Loucy (cell line): ENCODE data around the gene RPL27.

Experiments
- H2AFZ ChIP-seq: fragments of 200-600 bp; sonication (generic); 2 replicates; pipeline ENCODE4 v1.6.0; 2016; ENCODE audit warnings: antibody characterized with exemption, mild to moderate bottlenecking, low read length, moderate library complexity
- H3F3A ChIP-seq: fragments of 200-600 bp; 2 replicates; pipeline ENCODE4 v1.6.0; 2016; ENCODE audit warnings: antibody characterized with exemption, low read depth, mild to moderate bottlenecking
- H3K27me3 ChIP-seq: fragments of 200-600 bp; sonication (generic); 2 replicates; pipeline ENCODE4 v1.6.1; 2014; ENCODE audit warnings: low read length, mild to moderate bottlenecking; ENCODE audit not compliant: insufficient read depth, poor library complexity, severe bottlenecking
- H3K36me3 ChIP-seq: fragments of 200-600 bp; sonication (generic); 2 replicates; pipeline ENCODE4 v1.6.1; 2016; ENCODE audit warnings: low read length; ENCODE audit not compliant: insufficient read depth
- H3K4me1 ChIP-seq: fragments of 200-600 bp; sonication (generic); 2 replicates; pipeline ENCODE4 v1.5.1; 2014; ENCODE audit warnings: low read length, mild to moderate bottlenecking; ENCODE audit not compliant: insufficient read depth, poor library complexity, severe bottlenecking
- H3K4me2 ChIP-seq: fragments of 200-600 bp; sonication (generic); 2 replicates; pipeline ENCODE4 v1.6.0; 2014; ENCODE audit warnings: antibody characterized with exemption, low read length, low read depth, mild to moderate bottlenecking; ENCODE audit not compliant: poor library complexity, severe bottlenecking
- H3K4me3 ChIP-seq: fragments of 200-600 bp; sonication (generic); 2 replicates; pipeline ENCODE4 v1.5.1; 2014; ENCODE audit warnings: low read length, mild to moderate bottlenecking, mixed read lengths; ENCODE audit not compliant: poor library complexity, severe bottlenecking
- H3K79me2 ChIP-seq: fragments of 200-600 bp; sonication (generic); 2 replicates; pipeline ENCODE4 v1.6.1; 2014; ENCODE audit warnings: low read length; ENCODE audit not compliant: insufficient read depth
- H3K9ac ChIP-seq: fragments of 200-600 bp; sonication (generic); 2 replicates; pipeline ENCODE4 v1.6.0; 2014; ENCODE audit warnings: mild to moderate bottlenecking, low read depth, low read length, moderate library complexity; ENCODE audit not compliant: poor library complexity, severe bottlenecking
- H3K9me2 ChIP-seq: fragments of 200-600 bp; sonication (generic); replicated peaks from 2 replicates; pipeline ENCODE4 v1.6.1; 2016; ENCODE audit warnings: low read depth, low read length, mixed read lengths
- H3K9me3 ChIP-seq: fragments of 200-600 bp; sonication (generic); 2 replicates; pipeline ENCODE4 v1.6.1; 2014; ENCODE audit warnings: mild to moderate bottlenecking, antibody characterized with exemption, low read length, low read depth; ENCODE audit not compliant: insufficient read depth
- H4K20me1 ChIP-seq: fragments of 200-600 bp; sonication (generic); 2 replicates; pipeline ENCODE4 v1.6.0; 2014; ENCODE audit warnings: antibody characterized with exemption, low read length, mild to moderate bottlenecking; ENCODE audit not compliant: insufficient read depth, poor library complexity, severe bottlenecking
- EZH2phosphoT487 ChIP-seq: fragments of 200-600 bp; IDR thresholded peaks from 2 replicates; pipeline ENCODE4 v1.6.1; 2018; ENCODE audit warnings: antibody characterized with exemption, mild to moderate bottlenecking, moderate library complexity, borderline replicate concordance
- TF ChIP-seq, protein P1 (sequence below): fragments of 200-600 bp; sonication (generic); conservative IDR thresholded peaks from 2 replicates; pipeline ENCODE4 v1.5.1; 2014; ENCODE audit warnings: mild to moderate bottlenecking, antibody characterized with exemption, low read length

The RPL27 gene

GRCh38 chr17:43042025-43042628 is 43.9 kb downstream of the RPL27 start:
- TF ChIP-seq EZH2phosphoT487: no peak
- TF ChIP-seq, protein P1, sequence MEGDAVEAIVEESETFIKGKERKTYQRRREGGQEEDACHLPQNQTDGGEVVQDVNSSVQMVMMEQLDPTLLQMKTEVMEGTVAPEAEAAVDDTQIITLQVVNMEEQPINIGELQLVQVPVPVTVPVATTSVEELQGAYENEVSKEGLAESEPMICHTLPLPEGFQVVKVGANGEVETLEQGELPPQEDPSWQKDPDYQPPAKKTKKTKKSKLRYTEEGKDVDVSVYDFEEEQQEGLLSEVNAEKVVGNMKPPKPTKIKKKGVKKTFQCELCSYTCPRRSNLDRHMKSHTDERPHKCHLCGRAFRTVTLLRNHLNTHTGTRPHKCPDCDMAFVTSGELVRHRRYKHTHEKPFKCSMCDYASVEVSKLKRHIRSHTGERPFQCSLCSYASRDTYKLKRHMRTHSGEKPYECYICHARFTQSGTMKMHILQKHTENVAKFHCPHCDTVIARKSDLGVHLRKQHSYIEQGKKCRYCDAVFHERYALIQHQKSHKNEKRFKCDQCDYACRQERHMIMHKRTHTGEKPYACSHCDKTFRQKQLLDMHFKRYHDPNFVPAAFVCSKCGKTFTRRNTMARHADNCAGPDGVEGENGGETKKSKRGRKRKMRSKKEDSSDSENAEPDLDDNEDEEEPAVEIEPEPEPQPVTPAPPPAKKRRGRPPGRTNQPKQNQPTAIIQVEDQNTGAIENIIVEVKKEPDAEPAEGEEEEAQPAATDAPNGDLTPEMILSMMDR: no peak
- Histone ChIP-seq H3K27me3 (no peaks in the 10 kb centered on the region), H4K20me1 (no peaks in the 10 kb centered on the region), H3K9me2 (no peaks in the 10 kb centered on the region), H3K4me2 (no peak overlapping the region), H3K79me2 (no peaks in the 10 kb centered on the region), H3K9ac (peak overlapping the region; percentile 8), H3K4me3 (no peak overlapping the region), H3F3A (no peaks in the 10 kb centered on the region), H3K9me3 (no peaks in the 10 kb centered on the region), H3K4me1 (peaks cover 9% of the 10 kb centered on the region), H2AFZ (no peak overlapping the region), H3K36me3 (peaks cover 9% of the 10 kb centered on the region; the same call in 1 of the 2 replicates)

DNA sequence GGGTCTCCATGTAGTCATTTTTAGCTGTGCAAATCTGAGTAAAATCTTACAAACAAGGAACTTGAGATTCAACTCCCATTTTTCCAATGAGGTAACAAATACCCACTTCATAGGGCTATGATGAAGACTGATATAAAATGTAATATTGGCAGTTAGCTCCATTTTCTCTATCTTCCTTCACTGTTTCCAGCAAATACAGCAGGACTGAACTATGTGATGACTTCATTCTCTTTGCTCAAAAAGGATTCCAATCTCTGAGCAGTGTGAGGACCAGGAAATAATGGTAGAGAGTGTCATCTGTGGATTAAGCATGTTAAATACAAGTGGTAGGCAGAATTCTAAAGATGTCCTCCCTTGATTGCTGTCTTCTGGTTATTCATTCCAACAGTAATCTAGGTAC is 45.1 kb downstream of the RPL27 start:
- H3K36me3 ChIP-seq: peaks cover 11% of the 10 kb centered on the region; the same call in 1 of the 2 replicates
- H3K79me2 ChIP-seq: no peaks in the 10 kb centered on the region
- H2AFZ ChIP-seq: no peak overlapping the region
- no peaks in the 10 kb centered on the region for H3K9me2 ChIP-seq
- H3K4me1 ChIP-seq: peaks cover 9% of the 10 kb centered on the region
- no peaks in the 10 kb centered on the region for H3K9me3 ChIP-seq
- H4K20me1 ChIP-seq: no peaks in the 10 kb centered on the region
- H3K4me2 ChIP-seq: no peak overlapping the region
- H3K27me3 ChIP-seq: no peaks in the 10 kb centered on the region
- H3K9ac ChIP-seq: no peak overlapping the region
- H3F3A ChIP-seq: no peaks in the 10 kb centered on the region
- H3K4me3 ChIP-seq: no peak overlapping the region
- no peak for TF ChIP-seq EZH2phosphoT487
- TF ChIP-seq, protein P1: no peak

GRCh38 chr17:43044024-43044423 is 45.8 kb downstream of the RPL27 start:
- peaks cover 17% of the 10 kb centered on the region; the same call in 1 of the 2 replicates for H3K36me3 ChIP-seq
- no peaks in the 10 kb centered on the region for H3K9me2 ChIP-seq
- H4K20me1 ChIP-seq: no peaks in the 10 kb centered on the region
- TF ChIP-seq, protein P1: no peak
- TF ChIP-seq EZH2phosphoT487: no peak
- no peak overlapping the region for H3K4me3 ChIP-seq
- H3K4me1 ChIP-seq: peaks cover 9% of the 10 kb centered on the region
- H3K79me2 ChIP-seq: no peaks in the 10 kb centered on the region
- no peaks in the 10 kb centered on the region for H3F3A ChIP-seq
- H3K9me3 ChIP-seq: no peaks in the 10 kb centered on the region
- H3K27me3 ChIP-seq: no peaks in the 10 kb centered on the region
- no peak overlapping the region for H3K4me2 ChIP-seq
- H3K9ac ChIP-seq: no peak overlapping the region
- H2AFZ ChIP-seq: no peak overlapping the region
